Stomach (tissue), 4 donors: ENCODE results near the gene TBC1D13.

Source experiments
- POLR2A ChIP-seq, 4 donors: fragments of 450-650 bp; IDR thresholded peaks; one replicate each; pipeline ENCODE4 v1.6.1; 2016; ENCODE audit warnings: antibody characterized with exemption in 4 of 4, control low read depth in 2 of 4, mild to moderate bottlenecking in 1 of 4, moderate library complexity in 1 of 4
- POLR2AphosphoS5 ChIP-seq, 3 donors: sonication (generic); formaldehyde crosslinking; IDR thresholded peaks; one replicate each; pipeline ENCODE4 v1.6.1; 2016; ENCODE audit warnings: antibody characterized with exemption in 3 of 3
- TF ChIP-seq, protein P1 (sequence below), 7 experiments: fragments of 450-650 bp in 4 of 7; fragments of 200-600 bp in 3 of 7; sonication (generic) in 3 of 7; IDR thresholded peaks; one replicate each; pipeline ENCODE4 v1.5.1; 2016 to 2019; ENCODE audit warnings: antibody characterized with exemption in 7 of 7, control low read depth in 2 of 7, mild to moderate bottlenecking in 1 of 7

DNA sequence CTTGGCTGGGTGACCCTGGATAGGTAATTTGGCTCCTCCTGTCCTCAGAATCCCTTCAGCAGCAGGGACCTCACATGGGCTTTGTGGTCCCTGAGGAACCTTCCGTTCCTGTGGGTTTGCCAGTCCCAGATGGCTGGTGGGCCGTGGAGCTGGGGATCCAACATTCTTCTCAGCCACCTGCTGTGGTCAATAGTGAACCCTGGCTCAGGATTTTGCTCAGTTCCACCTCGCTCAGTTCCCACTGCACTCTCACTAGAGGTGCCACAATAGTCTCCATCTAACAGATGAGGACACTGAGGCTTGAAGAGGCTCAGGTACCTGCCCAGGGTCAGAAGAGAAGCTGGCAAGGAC is 59.6 kb downstream of the TBC1D13 start:
- TF ChIP-seq, protein P1, sequence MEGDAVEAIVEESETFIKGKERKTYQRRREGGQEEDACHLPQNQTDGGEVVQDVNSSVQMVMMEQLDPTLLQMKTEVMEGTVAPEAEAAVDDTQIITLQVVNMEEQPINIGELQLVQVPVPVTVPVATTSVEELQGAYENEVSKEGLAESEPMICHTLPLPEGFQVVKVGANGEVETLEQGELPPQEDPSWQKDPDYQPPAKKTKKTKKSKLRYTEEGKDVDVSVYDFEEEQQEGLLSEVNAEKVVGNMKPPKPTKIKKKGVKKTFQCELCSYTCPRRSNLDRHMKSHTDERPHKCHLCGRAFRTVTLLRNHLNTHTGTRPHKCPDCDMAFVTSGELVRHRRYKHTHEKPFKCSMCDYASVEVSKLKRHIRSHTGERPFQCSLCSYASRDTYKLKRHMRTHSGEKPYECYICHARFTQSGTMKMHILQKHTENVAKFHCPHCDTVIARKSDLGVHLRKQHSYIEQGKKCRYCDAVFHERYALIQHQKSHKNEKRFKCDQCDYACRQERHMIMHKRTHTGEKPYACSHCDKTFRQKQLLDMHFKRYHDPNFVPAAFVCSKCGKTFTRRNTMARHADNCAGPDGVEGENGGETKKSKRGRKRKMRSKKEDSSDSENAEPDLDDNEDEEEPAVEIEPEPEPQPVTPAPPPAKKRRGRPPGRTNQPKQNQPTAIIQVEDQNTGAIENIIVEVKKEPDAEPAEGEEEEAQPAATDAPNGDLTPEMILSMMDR (IDR thresholded peaks at IDR 0.05): no peak
- no peak for TF ChIP-seq POLR2AphosphoS5 (IDR thresholded peaks at IDR 0.05)
- no peak for TF ChIP-seq POLR2A (IDR thresholded peaks at IDR 0.05)
